H1 (cell line): Measurements from ENCODE around the gene TXNDC16. TPM values are rescaled to one million over a fixed set of nuclear protein-coding genes. Genes with fewer than 3 reads are reported as not detected.

Experiments
- CTCF ChIA-PET: fragments of 300-600 bp; sonication (Branson Sonifier 250); formaldehyde crosslinking; loops from one replicate; lab custom pipeline; 2021; ENCODE audit not compliant: partially characterized antibody; lab: Charles Lee
- POLR2A ChIA-PET: fragments of 300-600 bp; sonication (Branson Sonifier 250); formaldehyde crosslinking; loops from one replicate; lab custom pipeline; 2021; ENCODE audit warnings: inconsistent platforms; ENCODE audit not compliant: partially characterized antibody; lab: Charles Lee
- DNase-seq, 2 experiments: peaks; one replicate each; pipeline versions ENCODE4 v3.0.0 to v3.0.0-alpha.2; 2010 to 2022; ENCODE audit warnings: low spot score in 2 of 2, low read depth in 1 of 2, mixed read lengths in 1 of 2
- FAIRE-seq: peaks from 2 replicates; lab custom pipeline; 2011; peaks lifted over from hg19 to GRCh38; lab: Jason Lieb, UNC
- H2AFZ ChIP-seq: 2 replicates; pipeline ENCODE4 v1.8.1; 2012; ENCODE audit warnings: low read length, inconsistent platforms
- H2AK5ac ChIP-seq: 2 replicates; pipeline ENCODE4 v1.6.1; 2013; ENCODE audit warnings: low read depth, low read length
- H2BK120ac ChIP-seq: replicated peaks from 2 replicates; pipeline ENCODE3; 2013; ENCODE audit warnings: low read depth, low read length, inconsistent platforms
- H2BK12ac ChIP-seq: 2 replicates; pipeline ENCODE4 v1.6.1; 2013; ENCODE audit warnings: low read depth, low read length
- H2BK15ac ChIP-seq: 2 replicates; pipeline ENCODE4 v1.6.1; 2013; ENCODE audit warnings: low read length
- H2BK20ac ChIP-seq: 2 replicates; pipeline ENCODE4 v1.6.1; 2013; ENCODE audit warnings: low read length
- H2BK5ac ChIP-seq: 2 replicates; pipeline ENCODE4 v1.6.1; 2013; ENCODE audit warnings: low read depth, low read length
- H3K14ac ChIP-seq: 2 replicates; pipeline ENCODE4 v1.6.1; 2013; ENCODE audit warnings: inconsistent platforms; ENCODE audit not compliant: insufficient read length
- H3K18ac ChIP-seq: 2 replicates; pipeline ENCODE4 v1.6.1; 2013; ENCODE audit warnings: low read length; ENCODE audit errors: extremely low read depth
- H3K23ac ChIP-seq: 2 replicates; pipeline ENCODE4 v1.6.1; 2013; ENCODE audit warnings: inconsistent platforms; ENCODE audit not compliant: insufficient read length
- H3K23me2 ChIP-seq: 2 replicates; pipeline ENCODE4 v1.6.1; 2013; ENCODE audit warnings: low read depth, low read length
- H3K27ac ChIP-seq: 2 replicates; pipeline ENCODE4 v1.6.1; 2011; ENCODE audit warnings: low read depth, low read length, inconsistent platforms
- H3K27me3 ChIP-seq, 4 experiments: replicated peaks in 1 of 4; 1 replicate in 1 of 4; 2 replicates in 3 of 4; pipeline versions ENCODE4 v1.6.1 to v1.8.1; 2011 to 2013; ENCODE audit warnings: low read length in 3 of 4, mild to moderate bottlenecking in 3 of 4, inconsistent platforms in 2 of 4, mixed read lengths in 2 of 4, moderate library complexity in 1 of 4; ENCODE audit not compliant: control insufficient read depth in 3 of 4, insufficient read depth in 3 of 4; ENCODE audit errors: extremely low read depth in 1 of 4
- H3K36me3 ChIP-seq, 4 experiments: 2 replicates each; pipeline versions ENCODE4 v1.6.1 to v1.8.1; 2011 to 2013; ENCODE audit warnings: mild to moderate bottlenecking in 4 of 4, low read length in 3 of 4, moderate library complexity in 2 of 4, control low read depth in 1 of 4, inconsistent platforms in 1 of 4; ENCODE audit not compliant: insufficient read depth in 4 of 4, control insufficient read depth in 2 of 4
- H3K4ac ChIP-seq: replicated peaks from 2 replicates; pipeline ENCODE3; 2013; ENCODE audit warnings: low read length, low read depth, mixed read lengths, inconsistent platforms; ENCODE audit not compliant: insufficient read length
- H3K4me1 ChIP-seq, 4 experiments: replicated peaks in 1 of 4; 1 replicate in 1 of 4; 2 replicates in 3 of 4; pipeline versions ENCODE4 v1.6.1 to v1.8.1; 2011 to 2013; ENCODE audit warnings: low read length in 3 of 4, inconsistent platforms in 2 of 4, mixed read lengths in 1 of 4; ENCODE audit not compliant: insufficient read depth in 4 of 4, control insufficient read depth in 3 of 4
- H3K4me2 ChIP-seq, 2 experiments: 2 replicates each; pipeline versions ENCODE4 v1.6.1 to v1.8.1; 2011 to 2013; ENCODE audit warnings: low read depth in 2 of 2, low read length in 2 of 2, control low read depth in 1 of 2, inconsistent platforms in 1 of 2, mild to moderate bottlenecking in 1 of 2; ENCODE audit not compliant: insufficient read depth in 1 of 2
- H3K4me3 ChIP-seq, 4 experiments: fragments of 200-600, 300-600 bp in 1 of 4; sonication (generic), shearing (Covaris generic), sonication (Bioruptor Twin) in 1 of 4; 2 replicates each; pipeline versions ENCODE4 v1.5.1 to v1.8.1; 2011 to 2016; ENCODE audit warnings: low read length in 4 of 4, low read depth in 3 of 4, control low read depth in 2 of 4, inconsistent platforms in 2 of 4, mild to moderate bottlenecking in 2 of 4, mixed read lengths in 1 of 4, moderate library complexity in 1 of 4; ENCODE audit not compliant: insufficient read depth in 2 of 4; ENCODE audit errors: extremely low read depth in 1 of 4
- H3K56ac ChIP-seq: replicated peaks from 2 replicates; pipeline ENCODE3; 2013; ENCODE audit warnings: low read depth, mild to moderate bottlenecking, mixed read lengths, low read length, inconsistent platforms; ENCODE audit not compliant: insufficient read length
- H3K79me1 ChIP-seq: 2 replicates; pipeline ENCODE4 v1.6.1; 2013; ENCODE audit warnings: low read depth, low read length, control low read depth
- H3K79me2 ChIP-seq, 2 experiments: 2 replicates each; pipeline versions ENCODE4 v1.6.1 to v1.8.1; 2012 to 2013; ENCODE audit warnings: low read length in 2 of 2, mild to moderate bottlenecking in 2 of 2, inconsistent platforms in 1 of 2; ENCODE audit not compliant: insufficient read depth in 2 of 2, control insufficient read depth in 1 of 2
- H3K9ac ChIP-seq, 4 experiments: replicated peaks in 1 of 4; 1 replicate in 1 of 4; 2 replicates in 3 of 4; pipeline versions ENCODE4 v1.6.1 to v1.8.1; 2011 to 2013; ENCODE audit warnings: low read depth in 3 of 4, low read length in 3 of 4, control low read depth in 2 of 4, mild to moderate bottlenecking in 2 of 4, moderate library complexity in 2 of 4, inconsistent platforms in 1 of 4; ENCODE audit errors: extremely low read depth in 1 of 4
- H3K9me3 ChIP-seq, 2 experiments: 2 replicates each; pipeline versions ENCODE4 v1.6.1 to v1.8.1; 2012 to 2013; ENCODE audit warnings: mild to moderate bottlenecking in 2 of 2, moderate library complexity in 2 of 2, control low read depth in 1 of 2, inconsistent platforms in 1 of 2, low read depth in 1 of 2, low read length in 1 of 2, mixed read lengths in 1 of 2; ENCODE audit not compliant: insufficient read depth in 2 of 2
- H4K20me1 ChIP-seq, 2 experiments: replicated peaks in 1 of 2; 2 replicates each; pipeline versions ENCODE3 to v1.8.1; 2011 to 2013; ENCODE audit warnings: inconsistent platforms in 2 of 2, low read length in 2 of 2, mild to moderate bottlenecking in 1 of 2; ENCODE audit not compliant: insufficient read depth in 2 of 2, control insufficient read depth in 1 of 2
- H4K5ac ChIP-seq: 2 replicates; pipeline ENCODE4 v1.6.1; 2013; ENCODE audit warnings: low read length, low read depth, mixed read lengths, inconsistent platforms; ENCODE audit not compliant: insufficient read length
- H4K8ac ChIP-seq: 2 replicates; pipeline ENCODE4 v1.8.0; 2013; ENCODE audit warnings: mild to moderate bottlenecking, moderate library complexity, low read length, inconsistent platforms; ENCODE audit not compliant: insufficient read depth; ENCODE audit errors: extremely low read depth
- H4K91ac ChIP-seq: replicated peaks from 2 replicates; pipeline ENCODE3; 2013; ENCODE audit warnings: low read length, mixed read lengths, inconsistent platforms; ENCODE audit not compliant: insufficient read length
- BCL11A ChIP-seq, 2 experiments: IDR thresholded peaks; one replicate each; pipeline ENCODE4 v1.6.1; 2011; ENCODE audit warnings: low read depth in 2 of 2, low read length in 2 of 2, mild to moderate bottlenecking in 2 of 2
- CBX5 ChIP-seq: fragments of 300-800, 300-1000 bp; sonication (generic); IDR thresholded peaks from 2 replicates; pipeline ENCODE4 v1.7.1; 2016; ENCODE audit warnings: antibody characterized with exemption, low read length, low read depth
- CBX8 ChIP-seq: fragments of 300-800, 300-1000 bp; sonication (generic); IDR thresholded peaks from 2 replicates; pipeline ENCODE4 v1.7.1; 2016; ENCODE audit warnings: low read depth, low read length, borderline replicate concordance
- FOSL1 ChIP-seq: IDR thresholded peaks from 2 replicates; pipeline ENCODE4 v1.6.1; 2011; ENCODE audit warnings: mild to moderate bottlenecking, low read depth, low read length, moderate library complexity; ENCODE audit not compliant: insufficient read depth
- HDAC6 ChIP-seq: IDR thresholded peaks from one replicate; pipeline ENCODE4 v1.7.1; 2012; ENCODE audit warnings: low read depth, mild to moderate bottlenecking, inconsistent platforms, low read length, moderate library complexity
- MAX ChIP-seq: IDR thresholded peaks from 2 replicates; pipeline ENCODE4 v1.6.1; 2012; ENCODE audit warnings: inconsistent platforms
- POLR2AphosphoS5 ChIP-seq: IDR thresholded peaks from 2 replicates; pipeline ENCODE4 v1.6.1; 2011; ENCODE audit warnings: low read depth, low read length
- RBBP5 ChIP-seq: IDR thresholded peaks from 2 replicates; pipeline ENCODE4 v1.7.1; 2012; ENCODE audit warnings: low read depth, mild to moderate bottlenecking, inconsistent platforms, low read length, moderate library complexity, borderline replicate concordance
- SIRT6 ChIP-seq: IDR thresholded peaks from one replicate; pipeline ENCODE4 v1.7.1; 2012; ENCODE audit warnings: low read length, inconsistent platforms
- SUZ12 ChIP-seq: fragments of 200-600 bp; sonication (generic); IDR thresholded peaks from 2 replicates; pipeline ENCODE4 v1.6.1; 2012; ENCODE audit warnings: mild to moderate bottlenecking, inconsistent platforms, low read length, moderate library complexity, mixed read lengths
- TAF7 ChIP-seq: optimal IDR thresholded peaks from 2 replicates; pipeline ENCODE3; 2011; ENCODE audit warnings: low read depth, mild to moderate bottlenecking, inconsistent platforms, low read length, moderate library complexity, borderline replicate concordance
- TEAD4 ChIP-seq: IDR thresholded peaks from 2 replicates; pipeline ENCODE4 v1.6.1; 2012; ENCODE audit warnings: low read depth, low read length, inconsistent platforms, mixed read lengths
- ZNF274 ChIP-seq: IDR thresholded peaks from 2 replicates; pipeline ENCODE4 v1.7.0; 2012; ENCODE audit warnings: low read length, borderline replicate concordance; ENCODE audit errors: extremely low read depth
- WGBS, 2 experiments: shearing (Covaris generic) in 1 of 2; methylation state at CpG; one replicate each; pipeline versions ENCODE4 v1.1.6 to v1.1.7; 2013 to 2015; ENCODE audit warnings: low lambda C conversion rate in 2 of 2, mixed read lengths in 2 of 2, inconsistent platforms in 1 of 2, low coverage in 1 of 2, missing lambda C conversion rate in 1 of 2; ENCODE audit not compliant: insufficient replicate concordance in 2 of 2, insufficient coverage in 1 of 2, insufficient read length in 1 of 2; ENCODE audit errors: extremely low coverage in 1 of 2, missing lambda C conversion rate in 1 of 2; 5-methylcytosine and 5-hydroxymethylcytosine counted together
- polyA plus RNA-seq, 7 experiments: library from polyadenylated mRNA; depleted of rRNA in 3 of 7; stranded (reverse) in 5 of 7; unstranded in 2 of 7; fragments of >200 nt in 5 of 7; fragments of 200-250 nt in 2 of 7; gene quantifications; 1 replicate in 5 of 7; 2 replicates in 1 of 7; 4 replicates in 1 of 7; pipeline versions ENCODE4 v1.2.1 to v1.2.3, GENCODE V29; 2011 to 2013; ENCODE audit warnings: missing spikeins in 2 of 7, mixed read lengths in 2 of 7
- total RNA-seq: library from RNA; stranded (reverse); fragmentation: NEBNext Ultra II Directional; extraction: Animal tissue kit (Norgen Biotek cat#: 25700); gene quantifications from 2 replicates; pipeline ENCODE4 v1.2.1, GENCODE V29; 2021

Gene TXNDC16
- total and polyA plus RNA-seq, 2 of the 8 experiments (the other 6 are each of a cell fraction or from before 2014, with no cell fraction given): 6.7 to 14.3 TPM

GRCh38 chr14:52464175-52464574, 88.1 kb downstream of the TXNDC16 start:
- H3K4me3 ChIP-seq: no peak overlapping the region
- no peak overlapping the region for H3K9ac ChIP-seq
- no peak overlapping the region for H2BK15ac ChIP-seq
- H3K79me2 ChIP-seq: no peaks in the 10 kb centered on the region
- H3K36me3 ChIP-seq: peaks cover 0 to 6% (median 2%) of the 10 kb centered on the region in 4 experiments; a peak in 2 of 8 replicates
- no peak for FAIRE-seq
- TF ChIP-seq MAX: no peak
- no peak for TF ChIP-seq ZNF274
- no peak for TF ChIP-seq TEAD4
- no peak for TF ChIP-seq FOSL1
- TF ChIP-seq SIRT6: no peak
- no peak for TF ChIP-seq HDAC6
- no peak for TF ChIP-seq POLR2AphosphoS5
- no peak for TF ChIP-seq SUZ12
- TF ChIP-seq TAF7: no peak
- TF ChIP-seq RBBP5: no peak
- no peak for TF ChIP-seq CBX8
- TF ChIP-seq CBX5: no peak
- TF ChIP-seq BCL11A (IDR thresholded peaks at IDR 0.05; ENCODE audit: low read depth in 2 of 2, low read length in 2 of 2): no peak
- TF ChIP-seq, all 59 proteins: peak for 0
- H3K79me1 ChIP-seq: no peaks in the 10 kb centered on the region
- H3K4me2 ChIP-seq: no peak overlapping the region
- no peak overlapping the region for H2BK120ac ChIP-seq
- no peak overlapping the region for H3K27ac ChIP-seq
- no peak overlapping the region for H2AK5ac ChIP-seq
- no peak overlapping the region for H2BK5ac ChIP-seq
- H4K8ac ChIP-seq: no peak overlapping the region
- no peak overlapping the region for H4K91ac ChIP-seq
- no peak for DNase-seq
- H3K14ac ChIP-seq: no peak overlapping the region
- H4K20me1 ChIP-seq: no peaks in the 10 kb centered on the region
- no peaks in the 10 kb centered on the region for H3K4me1 ChIP-seq
- no peak overlapping the region for H2BK20ac ChIP-seq
- WGBS, 2 experiments: 96% methylated on average over 4 of the region's 4 CpGs; no CpG with 5 or more reads in 1 of the 2 experiments
- ChIA-PET POLR2A (no interaction called here), CTCF (no interaction called here)
- no peak overlapping the region for H4K5ac ChIP-seq
- H3K18ac ChIP-seq: no peak overlapping the region
- no peaks in the 10 kb centered on the region for H3K23me2 ChIP-seq
- no peak overlapping the region for H2BK12ac ChIP-seq
- H3K27me3 ChIP-seq: no peaks in the 10 kb centered on the region
- H3K9me3 ChIP-seq: 0 out of 4 replicates have a peak, but pooled peaks cover 3 to 4% of the 10 kb centered on the region in 2 experiments
- no peak overlapping the region for H3K23ac ChIP-seq
- H2AFZ ChIP-seq: no peak overlapping the region
- no peak overlapping the region for H3K56ac ChIP-seq
- no peak overlapping the region for H3K4ac ChIP-seq
